ENCODE results near the gene MYCBP.

Gene MYCBP

GRCh38 chr1:38819040-38819439, 54.1 kb downstream of the MYCBP start:
- no peak for DNase-seq

DNA sequence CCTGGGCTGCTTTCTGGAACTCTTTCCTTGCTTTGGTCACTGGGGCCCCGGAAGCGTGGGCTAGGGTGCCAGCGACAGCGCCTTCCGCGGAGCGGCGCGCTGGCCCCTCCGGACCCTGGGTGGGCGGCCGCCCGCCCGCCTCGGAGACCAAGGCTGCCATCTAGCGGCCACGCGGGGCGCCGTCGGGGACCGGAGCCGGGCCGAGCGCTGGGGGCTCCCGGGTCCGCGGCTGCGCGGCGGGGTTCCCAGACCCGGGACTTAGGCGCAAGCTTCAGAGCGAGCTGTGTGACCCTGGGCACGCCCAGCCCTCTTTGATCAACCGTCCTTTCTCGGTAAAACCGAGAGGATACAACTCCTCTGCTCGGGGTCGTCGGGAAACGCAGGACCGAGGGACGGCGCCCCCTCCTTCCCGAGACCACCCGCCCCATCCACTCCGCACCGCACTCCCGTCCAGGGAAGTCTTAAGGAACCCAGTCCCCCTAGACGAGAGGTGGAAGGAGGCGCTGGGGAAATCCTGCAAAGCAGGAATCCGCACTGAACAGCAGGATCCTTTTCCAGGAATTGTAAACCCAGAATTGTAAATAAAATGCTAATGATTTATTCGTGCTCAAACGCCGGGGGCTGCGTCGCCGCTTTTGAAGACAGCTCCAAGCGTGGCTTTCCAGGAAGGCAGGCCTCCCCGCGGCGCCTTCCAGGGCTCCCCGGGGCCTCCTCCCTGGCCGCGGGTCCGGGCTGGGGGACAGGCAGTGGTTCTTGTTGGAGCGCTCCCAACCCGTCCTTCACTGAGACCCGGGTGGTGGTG, 54.8 kb downstream of the MYCBP start:
- DNase-seq = no peak

DNA sequence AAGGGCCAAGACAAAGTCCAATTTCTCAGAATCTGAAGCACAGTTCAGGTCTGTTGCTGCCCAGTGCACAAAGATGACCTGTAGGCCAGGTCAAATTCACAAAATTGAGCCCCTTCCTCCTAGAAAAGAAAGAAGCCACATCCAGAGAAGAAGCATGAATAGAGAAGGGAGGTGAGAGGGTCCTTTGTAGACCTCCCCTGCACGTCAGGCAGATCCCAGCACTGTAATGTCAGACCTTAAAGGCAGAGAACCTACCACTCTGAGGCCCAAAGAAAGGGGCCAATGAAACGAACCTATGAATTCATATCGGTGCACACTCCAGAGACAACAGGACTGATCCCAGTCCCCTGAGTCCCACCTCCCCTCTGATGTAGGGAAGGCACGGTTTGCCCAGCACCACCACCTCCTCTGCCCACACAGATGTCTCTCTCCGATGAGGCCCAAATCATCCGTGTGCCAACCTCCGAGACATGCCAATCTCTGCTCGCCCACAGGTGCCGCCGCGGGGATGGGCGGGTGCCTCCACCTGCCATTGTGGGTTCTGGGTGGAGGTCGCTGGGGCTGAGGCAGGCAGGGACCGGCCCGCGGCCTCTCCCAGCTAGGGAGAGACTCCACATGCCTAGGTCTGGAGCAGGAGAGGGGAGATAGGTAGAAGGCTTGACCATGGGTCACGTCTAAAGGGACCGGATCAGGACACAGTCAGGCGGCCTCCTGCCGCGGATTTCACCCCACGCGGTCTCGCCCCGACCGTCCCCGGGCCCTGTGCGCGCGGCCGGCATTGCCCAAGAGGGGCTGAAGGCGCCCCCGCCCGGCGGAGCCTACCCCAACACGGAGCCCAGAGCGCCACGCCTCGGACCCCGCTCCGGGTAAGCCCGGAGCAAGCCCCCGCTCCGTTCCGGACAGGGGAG, 55.6 kb downstream of the MYCBP start:
- no peak for DNase-seq

DNA sequence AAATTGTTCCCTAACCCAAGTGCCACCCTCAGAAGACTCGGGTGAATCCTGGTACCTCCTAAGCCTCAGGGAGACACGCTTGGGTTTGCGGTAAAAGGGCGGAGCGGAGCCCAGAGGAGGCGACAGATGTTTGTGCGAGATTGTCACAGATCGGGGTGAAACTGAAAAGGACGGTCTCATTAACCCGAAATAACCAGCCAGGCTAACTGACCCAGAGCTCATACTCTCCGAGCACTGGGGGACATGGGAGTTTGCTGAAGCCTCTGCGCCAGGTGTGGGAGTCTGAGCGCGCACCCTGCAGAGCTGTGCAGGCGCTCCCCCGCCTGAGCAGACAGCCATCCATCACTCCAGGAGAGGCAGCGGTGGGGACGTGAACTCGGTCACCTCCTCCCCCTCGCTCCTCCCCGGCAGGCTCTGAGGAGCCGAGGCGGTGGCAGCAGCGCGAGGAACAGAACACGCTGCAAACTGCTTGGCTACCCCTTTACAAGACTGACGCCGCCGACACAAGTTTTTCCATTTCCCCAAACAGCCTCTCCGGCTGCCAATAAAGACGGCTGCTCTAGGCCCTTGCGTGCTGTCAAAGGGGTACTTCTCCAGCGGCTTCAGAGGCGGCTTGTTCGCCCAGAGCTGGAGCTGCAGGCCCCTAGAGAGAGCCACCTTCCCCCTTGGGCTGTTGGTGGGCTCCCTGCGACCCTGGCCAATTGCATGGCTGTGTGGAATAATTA, 57.1 kb downstream of the MYCBP start:
- no peak for DNase-seq

DNA sequence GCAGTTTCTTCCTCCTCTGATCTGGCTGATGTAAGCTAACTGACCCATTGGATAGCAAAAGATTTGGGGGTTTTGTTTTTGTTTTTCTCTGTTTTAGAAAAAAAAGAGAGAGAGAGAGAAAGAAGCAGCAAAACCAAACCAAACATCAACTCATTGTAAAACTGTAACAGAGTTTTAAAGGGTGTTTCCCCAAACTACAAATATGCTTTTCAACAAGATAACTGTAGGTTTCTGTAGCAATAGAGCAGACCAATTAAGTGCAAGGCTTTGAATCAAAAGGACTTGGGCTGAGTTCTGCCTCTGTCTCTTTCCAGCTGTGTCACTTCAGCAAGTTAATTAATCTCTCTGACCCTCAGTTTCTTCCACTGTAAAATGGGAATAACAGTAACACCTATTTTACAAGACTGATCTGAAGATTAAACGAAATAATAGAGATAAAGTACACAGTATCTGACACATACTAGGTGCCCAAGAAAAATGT, 58.1 kb downstream of the MYCBP start:
- no peak for DNase-seq

DNA sequence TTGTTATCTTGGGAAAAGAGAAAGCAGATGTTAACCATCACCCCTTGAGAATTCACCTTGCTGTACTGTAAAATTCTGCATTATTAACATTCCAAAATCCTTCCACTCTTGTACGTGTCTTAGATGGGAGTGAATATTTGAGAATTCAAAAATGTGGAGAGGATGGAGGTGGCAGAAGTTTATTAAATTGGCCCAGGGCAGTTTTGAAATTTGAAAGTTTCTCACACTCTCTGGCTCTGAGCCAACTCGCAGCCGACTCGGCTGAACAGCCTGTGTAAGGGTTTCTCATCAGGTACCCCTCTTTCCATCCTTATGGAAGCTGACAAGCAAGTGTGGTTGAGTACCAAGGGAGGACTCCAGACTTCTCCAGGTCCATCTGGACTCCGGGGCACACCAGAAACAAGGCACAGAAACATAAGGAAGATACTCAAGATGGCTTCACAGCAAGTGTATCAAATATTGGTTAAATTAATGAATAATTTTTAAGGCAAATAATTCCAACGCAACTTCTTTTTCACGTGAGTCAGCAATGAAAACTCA, 58.6 kb downstream of the MYCBP start:
- no peak for DNase-seq

- DNase-seq = no peak
Measured at GRCh38 chr1:38812981-38813380, 60.2 kb downstream of the MYCBP start.

Data from NCI-H1048 (cell line).